GM19324 (cell line): ENCODE data around the gene SCAMP2.

Source experiments
- ATAC-seq: cut with Tn5 transposase; IDR thresholded peaks from one replicate; pipeline ENCODE4 v1.9.1; 2021; ENCODE audit warnings: mild to moderate bottlenecking, moderate library complexity; ENCODE audit not compliant: unreplicated experiment, low FRiP score

Gene SCAMP2

DNA sequence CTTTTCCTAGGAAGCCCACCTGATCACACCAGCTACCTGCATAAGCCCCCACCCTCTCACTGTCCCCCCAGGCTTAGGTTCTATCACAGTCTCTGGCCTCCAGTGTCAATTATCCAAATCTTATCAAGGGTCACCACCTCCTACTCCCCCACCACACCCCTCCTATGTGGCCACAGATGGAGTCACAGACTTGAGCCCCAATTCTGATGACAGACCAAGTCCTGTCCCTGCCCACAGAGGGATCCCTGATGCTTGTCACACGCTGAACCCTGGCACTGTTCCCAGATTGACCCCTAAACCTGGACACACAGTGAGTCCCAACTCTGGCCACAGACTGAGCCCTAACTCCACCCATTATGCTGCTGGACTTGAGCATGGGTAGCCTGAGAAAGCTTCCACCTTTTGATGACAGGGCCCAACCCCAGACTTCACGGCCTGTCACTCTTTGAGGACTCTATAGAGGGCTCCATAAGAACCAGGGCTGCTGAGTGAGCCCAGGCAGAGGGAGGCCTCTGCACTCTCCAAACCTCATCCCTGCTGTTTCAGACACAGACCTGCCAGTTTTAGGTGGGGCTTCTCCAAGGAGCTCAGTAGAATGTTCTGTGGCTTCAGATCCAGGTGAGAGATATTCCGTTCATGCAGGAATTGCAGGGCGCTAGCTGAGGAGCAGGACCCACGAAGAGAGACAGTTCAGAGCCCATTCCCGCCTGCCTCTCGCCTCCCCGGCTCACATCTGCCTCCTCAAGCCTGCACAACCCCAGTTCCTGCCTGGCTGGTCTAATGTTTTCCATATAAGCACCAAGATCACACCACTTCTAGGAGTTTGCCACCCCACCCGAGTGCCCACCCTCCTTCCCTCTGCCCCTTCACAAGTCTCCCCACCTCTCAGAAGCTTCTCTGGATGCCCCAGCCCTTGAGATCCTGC lies 32.1 kb downstream of the SCAMP2 start:
- ATAC-seq = no peak

- no peak for ATAC-seq
Measured at GRCh38 chr15:74839526-74840395, 33.4 kb downstream of the SCAMP2 start.

- no peak for ATAC-seq
Measured at GRCh38 chr15:74838746-74839525, 34.2 kb downstream of the SCAMP2 start.

GRCh38 chr15:74838137-74838516 lies 35.0 kb downstream of the SCAMP2 start:
- no peak for ATAC-seq

DNA sequence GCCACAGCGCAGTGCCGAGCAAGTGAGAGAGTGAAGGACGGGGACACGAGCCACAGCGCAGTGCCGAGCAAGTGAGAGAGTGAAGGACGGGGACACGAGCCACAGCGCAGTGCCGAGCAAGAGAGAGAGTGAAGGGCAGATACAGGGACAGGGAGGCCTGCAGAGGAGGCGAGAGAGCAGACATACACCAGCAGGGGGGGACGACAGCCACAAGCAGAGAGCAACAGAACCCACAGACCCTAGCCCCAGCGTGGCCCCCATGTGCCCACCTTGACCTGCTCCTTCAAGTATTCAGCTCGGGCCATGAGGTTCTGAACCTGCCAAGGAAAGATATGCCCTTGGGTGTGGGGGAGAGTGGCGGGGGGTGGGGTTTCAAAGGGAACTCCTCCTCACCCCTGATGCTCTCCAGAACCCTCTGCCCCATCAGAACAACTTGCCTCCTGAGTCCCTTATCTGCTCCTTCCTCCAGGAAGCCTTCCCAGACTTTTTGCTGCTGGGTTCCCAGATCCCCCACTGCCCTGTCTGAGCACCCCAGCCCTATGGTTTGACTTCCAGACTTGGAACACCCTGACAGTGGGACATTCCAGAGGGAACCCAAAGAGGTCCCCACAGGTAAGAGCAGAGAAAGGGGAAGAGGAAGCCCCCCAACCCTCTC lies 35.6 kb downstream of the SCAMP2 start:
- no peak for ATAC-seq

DNA sequence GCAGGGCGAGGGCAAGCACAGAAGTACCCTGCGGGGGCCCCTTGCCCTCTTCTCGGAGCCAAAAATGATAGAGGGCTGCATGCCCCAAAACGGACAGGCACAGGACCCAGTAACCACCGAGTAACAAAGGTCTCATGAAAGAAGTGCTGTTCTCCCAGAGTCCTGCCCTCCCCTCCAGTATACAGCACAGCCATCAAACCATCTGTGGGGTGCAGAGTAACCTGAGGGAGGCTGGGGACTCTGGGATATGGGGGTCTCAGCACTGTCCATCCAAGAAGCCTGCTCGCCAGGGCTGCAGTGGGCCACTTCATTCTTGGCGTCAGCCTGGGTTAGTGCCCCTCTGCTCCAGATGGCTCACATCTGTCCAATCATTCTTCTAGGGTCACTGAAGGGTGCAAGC lies 36.3 kb downstream of the SCAMP2 start:
- ATAC-seq = no peak

DNA sequence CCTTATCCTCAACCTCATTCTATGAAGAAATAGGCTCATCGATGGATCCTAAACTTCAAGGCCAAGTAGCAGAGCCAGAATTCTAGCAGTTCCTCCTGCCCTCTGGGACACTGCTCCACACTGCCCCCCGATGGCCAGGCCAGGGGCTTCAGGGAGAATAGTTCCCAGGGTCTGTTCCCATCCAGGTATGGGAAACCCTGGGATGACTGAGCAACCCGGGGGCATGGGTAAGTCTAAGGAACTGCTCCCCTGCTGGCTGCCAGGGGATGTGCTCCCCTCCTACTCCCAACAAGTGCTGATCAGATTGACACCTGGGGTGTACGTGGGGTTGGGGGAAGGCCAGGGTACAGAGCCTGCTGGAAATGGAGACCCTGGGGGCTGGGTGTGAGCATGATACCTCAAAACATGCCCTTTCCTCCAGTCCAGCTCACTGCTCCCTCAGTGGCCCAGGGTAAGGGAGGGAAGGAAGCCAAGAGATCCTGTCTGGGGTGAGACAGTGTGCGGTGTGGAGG lies 37.8 kb downstream of the SCAMP2 start:
- no peak for ATAC-seq

DNA sequence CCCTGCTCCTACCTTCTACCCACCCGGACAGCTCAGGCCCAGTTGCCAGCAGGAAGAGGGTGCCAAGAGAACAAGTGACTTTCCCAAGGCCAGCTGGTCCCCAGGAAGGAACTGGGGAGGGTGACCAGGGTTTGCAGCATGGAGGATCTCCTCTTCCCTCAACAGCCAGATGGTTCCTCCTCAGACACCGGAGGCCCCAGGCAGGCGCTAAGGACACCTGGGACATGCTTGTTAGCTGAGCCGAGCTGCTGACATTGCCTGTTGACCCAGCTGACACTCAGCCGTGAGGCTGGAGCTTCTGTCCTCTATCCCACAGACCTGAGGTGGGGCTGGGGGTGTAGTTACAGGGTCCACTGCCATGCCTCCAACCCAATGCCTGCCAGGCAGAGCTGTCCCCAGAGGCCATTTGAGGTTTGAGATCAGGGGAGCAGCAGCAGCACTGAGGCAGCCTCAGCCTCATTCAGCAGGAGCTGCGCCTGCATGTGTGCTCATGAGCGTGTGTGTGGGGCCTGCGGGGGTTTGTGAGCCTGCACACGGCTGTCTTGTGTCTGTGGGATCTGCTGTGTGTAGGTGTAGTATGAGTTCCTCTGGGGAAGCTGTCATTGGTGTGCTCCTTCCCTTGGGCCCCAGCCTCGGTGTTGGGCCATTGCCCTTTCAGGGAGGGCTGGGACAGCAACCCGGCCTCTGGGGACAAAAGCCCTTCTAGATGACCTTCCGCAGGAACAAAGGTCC lies 39.6 kb downstream of the SCAMP2 start:
- no peak for ATAC-seq

- ATAC-seq = no peak
Measured at GRCh38 chr15:74832826-74833225, 40.3 kb downstream of the SCAMP2 start.

DNA sequence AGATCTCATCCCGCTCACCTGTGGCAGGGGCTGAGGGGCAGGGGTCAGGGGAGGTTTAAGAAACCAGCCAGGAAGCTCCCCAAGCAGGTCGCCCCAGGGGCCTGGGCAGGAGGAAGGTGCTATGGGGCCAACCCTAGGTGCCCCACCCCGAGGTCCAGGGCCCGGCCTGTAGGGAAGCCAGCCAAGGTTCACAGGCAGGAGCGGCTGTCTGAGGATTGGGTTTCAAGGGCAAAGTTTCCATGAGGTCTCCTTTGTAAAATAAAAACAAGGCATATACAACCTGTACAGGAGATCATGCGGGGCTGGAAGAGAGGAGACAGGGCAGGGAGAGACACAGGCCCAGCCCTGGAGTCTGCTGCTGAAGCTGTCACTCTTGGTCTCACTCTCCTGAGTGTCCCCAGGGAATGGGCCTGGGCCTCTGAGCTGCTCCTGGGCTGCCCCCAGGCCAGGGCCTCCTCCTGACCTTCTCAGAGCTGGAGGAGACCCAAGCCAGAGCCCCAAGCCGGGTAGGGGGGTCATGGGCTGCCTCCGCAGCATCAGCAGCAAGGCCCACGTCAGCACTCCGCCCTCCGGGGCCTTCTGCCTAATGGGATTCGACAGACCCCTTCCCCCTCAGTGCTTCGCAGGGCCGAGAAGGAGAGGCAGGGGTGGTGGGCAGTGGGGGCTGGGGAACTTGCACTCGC lies 41.2 kb downstream of the SCAMP2 start:
- ATAC-seq = no peak

GRCh38 chr15:74830868-74831267 lies 42.3 kb downstream of the SCAMP2 start:
- ATAC-seq = no peak

DNA sequence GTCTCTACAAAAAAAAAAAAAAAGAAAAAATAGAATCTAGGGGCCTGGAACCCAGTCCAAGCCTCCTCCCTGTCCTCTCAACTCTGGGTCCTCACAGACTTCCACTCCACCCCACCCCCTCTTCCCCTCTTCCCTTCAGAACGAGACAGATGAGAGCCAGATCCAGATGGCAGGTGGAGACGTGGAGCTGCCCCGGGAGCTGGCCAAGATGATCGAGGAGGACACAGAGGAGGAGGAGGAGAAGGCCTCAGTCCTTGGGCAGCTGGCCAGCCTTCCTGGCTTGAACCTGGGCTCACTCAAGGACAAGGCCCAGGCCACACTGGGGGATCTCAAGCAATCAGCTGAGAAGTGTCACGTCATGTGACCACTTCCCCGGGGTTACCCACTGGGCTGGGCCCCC lies 43.2 kb downstream of the SCAMP2 start:
- no peak for ATAC-seq

DNA sequence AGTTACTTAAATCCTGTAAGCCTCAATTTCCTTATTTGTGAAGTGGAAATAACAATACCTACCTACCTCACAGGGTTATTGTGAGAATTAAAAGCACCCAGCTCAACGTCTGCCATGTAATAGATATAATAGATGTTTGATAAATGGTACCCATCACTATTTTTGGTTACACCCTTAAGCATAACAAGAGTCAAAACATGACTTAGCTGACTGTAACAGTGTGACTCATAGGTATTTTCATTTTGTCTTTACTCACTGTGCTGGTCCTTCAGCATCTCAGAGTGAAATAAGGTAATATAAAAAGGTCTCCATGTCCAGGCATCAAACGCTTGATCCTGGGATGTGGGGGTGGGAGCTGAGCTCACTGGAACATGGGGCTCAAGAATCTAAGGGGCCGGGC lies 43.7 kb downstream of the SCAMP2 start:
- ATAC-seq = no peak

DNA sequence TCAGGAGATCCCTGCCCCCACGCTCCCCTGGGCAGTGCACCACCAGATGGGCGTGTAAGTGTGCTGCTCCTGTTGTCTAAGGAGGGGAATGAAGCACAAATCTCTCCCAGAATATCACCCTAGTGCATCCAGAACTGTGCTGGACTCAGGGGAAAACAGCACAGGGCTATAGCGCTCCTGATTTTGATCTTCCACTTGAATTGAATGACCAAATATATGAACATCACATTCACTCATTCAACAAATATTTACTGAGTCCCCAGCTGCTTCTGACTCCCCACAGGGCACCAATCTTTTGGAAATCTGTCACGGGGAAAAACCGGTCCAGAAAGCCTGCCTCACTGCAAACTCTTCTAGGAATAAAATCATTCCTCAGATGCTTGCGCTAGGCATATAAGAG lies 44.3 kb downstream of the SCAMP2 start:
- no peak for ATAC-seq

- no peak for ATAC-seq
Measured at GRCh38 chr15:74827614-74828013, 45.6 kb downstream of the SCAMP2 start.

- no peak for ATAC-seq
Measured at GRCh38 chr15:74826921-74827320, 46.2 kb downstream of the SCAMP2 start.

DNA sequence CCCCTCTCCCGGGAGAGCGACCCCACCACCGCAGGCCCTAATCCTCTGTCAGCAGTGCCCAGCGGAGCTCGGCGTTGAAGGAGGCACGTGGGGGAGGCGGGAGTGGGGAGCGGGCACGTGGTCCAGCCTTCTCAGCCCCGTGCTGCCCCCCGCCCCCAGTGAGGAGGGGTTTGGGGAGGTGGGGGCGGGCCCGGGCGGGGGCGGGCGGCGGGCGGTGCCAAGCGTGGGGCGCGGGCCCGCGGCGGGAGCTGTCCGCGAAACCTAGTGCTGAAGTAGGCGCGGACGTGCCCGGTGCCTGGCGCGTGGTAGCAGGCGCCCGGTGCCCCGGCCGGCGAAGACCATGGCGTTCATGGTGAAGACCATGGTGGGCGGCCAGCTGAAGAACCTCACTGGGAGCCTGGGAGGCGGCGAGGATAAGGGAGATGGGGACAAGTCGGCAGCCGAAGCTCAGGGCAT lies 46.8 kb downstream of the SCAMP2 start, which contains the start of gene CPLX3:
TSS of gene CPLX3 (plus strand) at position 264 of the 456 bp plus-strand sequence. CDS start at position 341, 77 bp downstream.
- no peak for ATAC-seq

GRCh38 chr15:74825866-74826265 lies 47.3 kb downstream of the SCAMP2 start:
- no peak for ATAC-seq

DNA sequence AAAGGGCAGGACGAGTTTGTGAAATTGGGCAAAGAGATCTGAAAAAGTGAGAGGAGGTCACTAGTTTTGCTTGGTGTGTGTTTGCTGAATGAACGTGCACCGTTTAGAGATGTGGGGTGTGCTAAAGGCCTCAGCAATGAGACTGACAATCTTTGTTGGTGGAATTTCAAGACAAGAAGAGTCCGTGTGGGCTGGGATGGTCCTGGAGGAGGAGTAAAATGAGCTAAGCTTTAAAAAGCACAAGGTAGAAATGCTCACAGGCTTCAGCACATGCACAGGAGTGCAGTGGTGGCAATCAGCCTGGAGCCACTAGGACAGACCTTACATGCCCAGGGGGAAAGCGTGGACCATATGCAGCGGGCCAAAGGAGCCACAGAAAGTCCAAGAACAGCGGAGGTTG lies 48.2 kb downstream of the SCAMP2 start:
- no peak for ATAC-seq
